HG02973 (cell line): ENCODE data around the gene KIF2A.
A peak's percentile ranks its signal among the peaks of the same experiment; 100 is the strongest.
"Not testable (repeated sequence)": the region's sequence is repeated elsewhere in the genome, so short reads cannot be mapped to it uniquely, and the experiment has no call there.

Experiments used
- ATAC-seq: cut with Tn5 transposase; IDR thresholded peaks from one replicate; pipeline ENCODE4 v1.9.1; 2021; ENCODE audit warnings: moderate library complexity; ENCODE audit not compliant: unreplicated experiment

KIF2A gene

DNA sequence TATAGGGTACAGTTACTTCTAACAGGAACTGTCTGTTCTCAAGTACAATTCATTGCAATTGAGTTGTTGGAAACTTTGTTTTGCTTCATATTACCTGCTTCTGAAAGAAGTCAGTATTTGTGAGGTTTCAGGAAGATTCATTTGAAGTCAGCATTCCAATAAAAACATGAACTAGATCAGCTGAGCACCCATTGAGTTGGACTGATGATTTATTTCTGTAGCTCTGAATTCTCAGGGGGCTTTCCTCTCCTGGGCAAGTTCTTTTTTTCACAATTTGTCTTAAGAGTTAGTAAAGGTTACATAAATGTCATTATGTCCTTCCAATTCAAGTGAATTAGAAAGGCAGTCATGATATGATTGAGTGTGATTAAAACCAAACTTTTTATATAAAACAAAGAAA, 16.2 kb upstream of the KIF2A start:
- no peak for ATAC-seq

DNA sequence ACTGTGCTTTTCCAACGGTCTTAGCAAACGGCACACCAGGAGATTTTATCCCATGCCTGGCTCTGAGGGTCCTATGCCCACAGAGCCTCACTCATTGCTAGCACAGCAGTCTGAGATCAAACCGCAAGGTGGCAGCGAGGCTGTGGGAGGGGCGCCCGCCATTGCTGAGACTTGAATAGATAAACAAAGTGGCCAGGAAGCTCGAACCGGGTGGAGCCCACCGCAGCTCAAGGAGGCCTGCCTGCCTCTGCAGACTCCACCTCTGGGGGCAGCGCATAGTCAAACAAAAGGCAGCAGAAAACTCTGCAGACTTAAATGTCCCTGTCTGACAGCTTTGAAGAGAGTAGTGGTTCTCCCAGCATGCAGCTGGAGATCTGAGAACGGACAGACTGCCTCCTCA, 14.2 kb upstream of the KIF2A start:
- not testable (repeated sequence) for ATAC-seq

DNA sequence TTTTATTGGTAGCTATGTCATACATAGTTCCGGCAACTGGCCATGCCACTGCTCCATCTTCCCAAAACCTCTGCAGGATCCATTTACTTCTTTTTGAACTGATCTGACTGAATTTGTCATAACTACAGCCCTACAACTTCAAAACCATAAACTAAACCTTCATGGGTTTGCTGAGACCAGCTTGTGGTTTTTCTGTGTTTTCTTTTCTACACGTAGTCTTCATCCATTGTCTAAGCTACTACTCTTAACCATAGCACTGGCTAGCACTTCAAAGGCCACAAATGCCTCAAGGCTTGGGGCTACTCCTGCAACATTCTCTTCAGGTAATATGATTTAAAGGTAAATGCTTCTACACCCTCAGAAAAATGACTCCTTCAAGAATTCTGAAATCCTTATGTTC, 9.0 kb upstream of the KIF2A start:
- ATAC-seq: no peak

DNA sequence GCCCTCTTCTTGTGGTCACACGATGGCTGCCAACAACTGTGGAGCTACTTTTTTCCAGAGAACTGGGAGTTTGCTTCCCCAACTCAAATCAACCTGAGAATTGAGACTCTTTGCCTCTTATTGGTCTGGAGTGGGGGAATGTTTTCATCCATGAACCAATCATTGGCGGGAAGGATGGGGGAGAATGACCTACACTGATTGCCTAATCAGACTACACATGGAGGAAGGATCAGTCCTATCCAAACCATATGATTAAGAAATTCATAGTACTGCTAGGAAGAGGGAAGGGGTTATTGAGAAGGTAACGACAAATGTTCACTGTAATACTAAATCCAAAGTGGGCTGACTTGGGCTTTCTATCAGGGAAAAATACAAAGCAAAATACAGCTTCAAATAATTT, 7.9 kb upstream of the KIF2A start:
- ATAC-seq: no peak

DNA sequence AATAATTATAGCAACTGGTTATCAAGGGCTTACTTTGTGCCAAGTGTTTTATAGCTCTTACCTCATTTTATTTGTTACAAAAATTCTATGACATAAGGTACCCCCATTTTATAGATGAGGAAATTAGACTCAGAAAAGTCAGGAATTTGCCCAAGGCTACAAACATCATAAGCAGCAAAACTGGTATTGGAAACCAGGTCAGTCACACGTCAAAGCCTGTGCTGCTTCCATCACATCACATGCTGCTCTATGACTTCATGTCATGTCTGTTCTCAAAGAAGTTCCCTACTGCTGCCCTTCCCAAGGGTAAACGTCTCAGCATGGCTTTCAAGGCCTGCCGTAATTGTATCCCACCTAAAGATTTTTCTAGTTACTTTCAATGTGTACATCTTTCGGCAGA, 6.9 kb upstream of the KIF2A start:
- no peak for ATAC-seq

DNA sequence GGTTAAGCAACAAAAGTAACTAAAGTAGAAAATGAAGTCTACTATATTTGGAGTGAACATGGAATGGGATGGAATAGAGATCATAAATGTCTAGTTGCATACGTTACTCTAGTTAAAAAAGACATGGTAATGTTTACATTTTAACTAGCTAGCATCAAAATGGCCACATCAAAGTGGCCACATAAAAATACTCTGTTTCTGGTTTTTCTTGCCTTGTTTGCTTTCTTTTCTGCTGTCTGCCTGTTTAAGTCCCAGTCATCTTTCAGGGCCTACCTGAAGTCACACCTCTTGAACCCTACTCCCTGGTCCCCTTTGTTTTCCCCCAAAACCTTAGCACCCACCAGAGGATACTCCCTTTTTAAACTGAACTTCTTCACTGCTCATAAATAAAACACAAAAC, 6.4 kb upstream of the KIF2A start:
- no peak for ATAC-seq

DNA sequence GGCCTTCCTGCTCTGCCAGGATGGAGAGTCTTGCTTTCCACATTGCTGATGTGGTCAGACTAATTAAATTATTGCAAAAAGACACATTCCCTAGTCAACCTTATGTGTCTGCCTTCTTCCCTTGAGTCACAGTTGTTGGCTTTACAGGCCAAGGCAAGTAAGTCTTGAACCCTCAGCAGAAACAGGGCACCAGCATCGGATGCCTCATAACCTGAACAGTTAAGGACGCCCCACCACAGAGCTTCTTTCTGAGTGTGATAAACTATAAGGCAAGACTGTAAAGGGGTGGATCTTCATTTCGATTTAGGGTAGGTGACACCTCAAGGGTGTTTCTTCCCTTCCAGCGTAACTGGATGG, 670 bp upstream of the KIF2A start:
- no peak for ATAC-seq

DNA sequence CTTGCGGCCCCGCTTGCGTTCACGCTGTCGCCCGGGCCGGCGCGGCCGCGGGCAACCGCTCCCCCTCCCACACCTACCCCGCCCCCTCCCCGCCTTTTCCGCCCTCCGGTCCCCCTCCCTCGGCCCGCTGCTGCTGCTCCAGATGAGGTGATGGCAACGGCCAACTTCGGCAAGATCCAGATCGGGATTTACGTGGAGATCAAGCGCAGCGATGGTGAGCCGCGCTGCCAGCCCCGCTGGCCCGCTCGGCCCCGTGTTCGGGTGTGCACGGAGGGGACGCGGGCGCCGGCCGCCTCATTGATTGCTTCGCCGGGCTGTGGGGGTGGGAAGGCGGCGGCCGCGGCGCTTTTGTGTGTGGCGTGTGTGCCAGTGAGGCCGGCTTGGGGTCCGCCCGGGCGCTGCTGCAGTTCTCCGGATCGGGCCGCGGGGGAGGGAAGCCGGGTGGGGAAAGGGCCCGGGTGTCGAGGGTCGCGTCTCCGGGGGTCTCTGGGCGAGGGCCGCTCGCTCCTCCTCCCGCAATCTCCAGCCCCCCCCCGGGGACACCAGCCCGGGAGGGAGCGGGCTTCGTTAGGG, 403 bp downstream of the KIF2A start:
- peak; percentile 26 for ATAC-seq

DNA sequence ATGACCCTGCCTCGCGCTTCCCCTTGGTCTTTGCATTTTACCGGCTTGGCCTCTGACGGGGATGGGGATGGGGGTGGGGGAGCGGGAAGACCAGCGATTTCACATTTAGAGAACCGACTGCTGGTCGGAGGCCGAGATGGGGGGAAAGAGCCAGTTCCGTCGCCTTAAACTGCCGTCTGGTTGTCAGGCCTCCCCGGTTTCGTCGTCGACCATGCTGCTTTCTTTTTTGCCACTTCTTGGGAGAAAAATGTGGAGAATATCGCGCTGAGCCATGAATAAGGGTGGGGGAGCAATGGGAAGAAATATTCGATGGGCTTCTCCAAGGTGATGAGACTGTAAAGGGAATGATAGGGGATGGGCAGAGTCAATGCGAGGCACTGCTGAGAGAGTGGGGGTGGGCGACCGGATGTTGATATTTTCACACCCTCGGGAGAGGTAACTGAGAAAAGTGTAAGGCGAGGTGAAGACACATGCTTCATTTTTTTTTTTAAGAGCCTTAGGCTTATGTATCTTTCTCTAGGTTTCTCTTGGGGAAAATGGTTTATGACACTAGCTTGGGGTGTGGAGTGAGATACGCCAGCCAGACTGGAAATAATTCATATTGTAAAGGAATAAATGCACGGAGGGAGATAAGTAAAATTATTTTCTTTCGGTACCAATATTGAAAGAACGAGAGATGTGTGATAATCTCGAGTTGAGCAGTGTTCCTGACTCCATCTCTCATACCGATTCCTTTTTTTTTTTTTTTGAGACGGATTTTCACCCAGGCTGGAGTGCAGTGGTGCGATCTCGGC, 1.1 kb downstream of the KIF2A start:
- peak; percentile 20 for ATAC-seq

DNA sequence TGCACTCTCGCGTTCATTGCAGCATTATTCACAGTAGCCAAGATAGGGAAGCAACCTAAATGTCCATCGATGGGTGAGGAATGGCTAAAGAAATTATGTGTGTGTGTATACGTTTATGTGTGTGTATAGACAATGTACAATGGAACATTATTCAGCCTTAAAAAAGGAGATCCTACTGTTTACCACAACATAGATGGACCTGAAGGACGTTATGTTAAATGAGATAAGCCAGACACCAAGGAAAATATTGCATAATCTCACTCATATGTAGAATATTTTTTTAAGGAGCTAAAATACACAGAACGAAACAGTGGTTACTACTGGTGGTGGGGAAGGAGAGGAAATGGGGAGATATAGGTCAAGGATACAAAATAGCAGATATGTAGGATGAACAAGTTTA, 2.4 kb downstream of the KIF2A start:
- no peak for ATAC-seq

DNA sequence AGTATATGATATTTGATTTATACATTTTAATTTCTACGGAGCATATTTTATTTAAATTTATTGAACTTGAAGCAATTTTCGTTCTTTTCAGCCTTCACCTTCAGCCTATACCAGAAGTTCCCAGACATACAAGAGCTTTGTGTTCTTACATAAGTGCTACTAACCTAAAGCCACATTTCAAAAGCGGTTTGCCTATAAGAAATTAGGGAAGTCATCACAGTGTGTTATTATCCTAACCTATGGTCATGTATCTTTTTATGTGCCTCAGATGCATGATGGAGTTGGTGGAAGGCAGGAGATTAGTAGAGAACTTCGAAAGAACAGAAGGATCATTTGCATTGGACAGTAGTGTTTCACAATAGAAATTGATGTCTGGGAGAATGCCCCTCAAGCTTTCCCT, 3.1 kb downstream of the KIF2A start:
- no peak for ATAC-seq

DNA sequence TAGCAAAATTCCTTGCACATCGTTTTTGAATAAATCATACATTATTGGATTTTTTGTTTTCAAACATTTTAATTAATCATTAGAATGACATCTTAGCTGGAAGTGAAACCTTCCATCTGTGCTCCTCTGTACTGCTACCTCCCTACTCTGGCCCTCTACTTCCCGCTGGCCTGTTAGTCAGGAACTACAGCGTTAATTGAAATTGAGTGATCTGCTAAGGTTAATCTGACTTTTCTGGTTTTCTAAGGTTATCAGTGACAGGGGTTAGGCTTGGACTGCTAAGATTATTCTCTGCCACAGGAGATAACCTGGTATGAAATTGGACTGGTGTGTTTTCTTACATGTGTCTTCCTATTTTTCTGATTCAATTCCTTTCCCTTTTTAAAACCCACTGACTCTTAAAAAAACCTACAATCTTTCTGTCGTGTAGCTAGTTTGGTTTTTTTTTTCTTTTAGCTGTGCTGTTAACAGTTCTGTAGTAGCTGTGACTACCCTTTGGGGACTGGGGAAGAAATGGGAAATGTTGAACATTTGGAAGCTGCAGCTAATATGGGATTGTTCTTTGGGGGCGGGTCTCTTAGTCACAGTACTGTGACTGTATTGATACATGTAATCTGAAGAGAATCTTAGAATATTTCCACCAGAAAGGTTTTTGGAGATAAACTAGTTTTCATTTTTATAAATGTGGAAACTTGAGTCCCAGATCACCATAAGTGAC, 4.6 kb downstream of the KIF2A start:
- ATAC-seq: no peak

DNA sequence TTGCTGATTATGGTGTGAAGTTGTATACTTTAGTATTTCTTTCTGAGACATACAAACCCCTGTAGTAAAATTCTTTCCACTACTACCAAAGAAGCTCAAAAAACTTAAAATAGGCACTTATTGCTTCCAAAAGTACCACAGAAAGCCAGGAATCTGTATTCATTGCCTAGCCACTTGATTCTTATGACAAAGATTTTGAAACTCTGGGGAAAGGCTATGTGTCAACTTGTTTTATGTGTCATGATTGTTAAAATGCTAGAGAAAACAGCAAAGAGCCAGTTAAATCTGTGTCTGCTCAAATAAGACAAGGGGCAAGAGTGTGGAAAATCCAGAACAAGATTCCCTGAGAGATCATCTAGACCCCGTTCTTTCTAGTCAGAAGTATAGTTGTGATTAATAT, 6.0 kb downstream of the KIF2A start:
- ATAC-seq: no peak

DNA sequence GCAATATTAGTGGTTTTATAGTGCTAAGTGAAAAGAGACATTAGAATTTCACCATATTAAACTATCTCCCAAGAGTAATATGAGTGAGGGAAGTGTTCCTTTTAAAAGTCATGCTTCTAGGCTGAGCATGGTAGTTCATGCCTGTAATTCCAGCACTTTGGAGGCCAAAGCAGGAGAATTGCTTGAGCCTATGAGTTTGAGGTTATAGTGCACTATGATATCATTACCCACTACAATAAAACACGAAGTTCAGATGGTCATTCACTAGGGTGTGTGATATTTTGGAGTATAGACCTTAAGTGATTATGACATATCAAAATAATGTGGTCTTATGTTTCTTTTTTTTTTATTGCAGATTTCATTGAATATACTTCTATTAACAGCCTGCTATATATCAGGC, 6.7 kb downstream of the KIF2A start:
- no peak for ATAC-seq

DNA sequence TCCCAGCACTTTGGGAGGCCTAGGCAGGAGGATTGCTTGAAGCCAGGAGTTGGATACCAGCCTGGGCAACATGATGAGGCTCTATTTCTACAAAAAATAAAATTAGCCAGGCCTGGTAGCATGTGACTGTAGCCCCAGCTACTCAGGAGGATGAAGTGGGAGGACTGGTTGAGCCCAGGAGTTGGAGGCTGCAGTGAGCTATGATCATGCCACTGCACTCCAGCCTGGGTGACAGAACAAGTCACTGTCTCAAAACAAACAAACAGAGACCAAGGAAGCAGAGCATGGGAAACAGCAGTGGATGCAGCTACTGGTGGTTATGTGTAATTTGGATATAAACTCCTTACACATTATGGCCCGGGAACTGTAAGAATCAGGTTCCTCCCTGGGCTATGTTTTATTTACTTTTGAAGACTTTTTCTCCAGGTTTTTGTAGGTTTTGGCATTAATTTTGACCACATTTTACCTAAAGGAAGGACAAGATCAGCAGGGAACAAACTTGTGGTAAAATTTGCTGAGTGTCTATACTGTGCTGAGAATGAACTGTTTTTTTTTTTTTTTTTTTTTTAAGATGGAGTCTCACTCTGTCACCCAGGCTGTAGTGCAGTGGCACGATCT, 8.3 kb downstream of the KIF2A start:
- no peak for ATAC-seq

DNA sequence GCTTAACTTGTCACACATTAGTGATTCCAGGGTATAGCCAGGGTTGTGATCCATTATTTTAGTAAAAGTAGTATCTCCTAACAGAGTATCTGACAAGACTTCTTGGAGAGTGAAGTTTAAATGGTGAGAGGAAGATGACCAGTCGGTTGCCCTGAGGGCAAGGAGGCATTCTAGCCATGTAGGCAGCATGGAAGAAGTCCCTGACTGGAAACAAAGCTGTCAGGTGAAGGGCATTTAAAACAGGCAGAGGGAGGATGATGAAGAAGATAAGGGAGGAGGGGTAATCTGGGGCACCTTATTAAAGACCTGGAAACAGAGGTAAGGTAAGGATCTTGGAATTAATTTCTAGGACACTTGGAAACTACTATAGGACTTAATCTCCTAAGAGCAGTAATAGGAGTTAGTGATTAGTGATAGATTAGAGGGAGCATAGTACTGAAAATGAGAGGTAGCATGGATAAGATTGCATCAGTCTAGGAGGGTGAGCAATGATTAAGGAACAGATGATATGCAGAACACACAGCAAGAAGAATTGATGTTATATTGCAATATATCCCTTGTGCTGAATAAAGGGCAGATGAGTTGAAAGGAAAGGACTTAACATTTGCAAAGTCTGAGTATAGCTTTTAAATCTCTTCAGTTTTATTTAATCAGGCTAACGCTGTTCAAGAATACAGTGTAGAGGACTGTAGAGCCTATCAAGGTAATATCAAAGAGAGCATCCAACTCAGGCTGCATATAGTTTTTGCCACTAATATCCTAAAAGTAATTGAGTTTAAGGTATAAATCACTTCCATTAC, 9.6 kb downstream of the KIF2A start:
- no peak for ATAC-seq

DNA sequence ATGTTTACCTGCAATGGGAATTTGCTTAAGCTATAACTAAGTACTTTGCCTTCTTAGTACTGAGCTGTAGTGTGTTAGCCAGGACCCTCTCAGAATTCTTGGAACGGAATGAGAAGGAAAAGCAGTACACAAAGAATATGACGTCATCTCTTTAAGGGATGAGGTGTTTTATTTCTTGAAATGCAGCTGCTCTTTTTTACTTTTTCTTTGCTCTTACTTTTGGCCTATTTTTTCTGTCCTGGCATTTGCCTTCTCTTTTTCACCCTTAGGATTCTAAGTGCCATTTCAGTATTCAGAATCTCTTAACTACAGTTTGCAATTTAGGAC, 10.1 kb downstream of the KIF2A start:
- no peak for ATAC-seq

DNA sequence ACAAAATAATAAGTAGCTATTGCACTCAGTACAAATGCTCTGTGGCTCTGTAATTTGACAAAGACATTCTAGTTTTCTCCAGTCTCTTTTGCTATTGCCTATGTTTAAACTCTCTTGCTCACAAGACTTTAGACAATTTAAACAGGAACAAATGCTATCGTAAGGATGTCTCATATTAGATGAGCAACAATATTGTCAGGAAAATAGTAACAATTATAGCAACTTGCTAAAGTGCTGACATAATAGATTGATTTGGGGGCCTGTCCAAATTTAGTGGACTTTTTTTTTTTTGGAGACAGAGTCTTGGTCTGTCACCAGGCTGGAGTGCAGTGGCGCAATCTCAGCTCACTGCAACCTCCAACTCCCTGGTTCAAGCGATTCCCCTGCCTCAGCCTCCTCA, 11.8 kb downstream of the KIF2A start:
- no peak for ATAC-seq

DNA sequence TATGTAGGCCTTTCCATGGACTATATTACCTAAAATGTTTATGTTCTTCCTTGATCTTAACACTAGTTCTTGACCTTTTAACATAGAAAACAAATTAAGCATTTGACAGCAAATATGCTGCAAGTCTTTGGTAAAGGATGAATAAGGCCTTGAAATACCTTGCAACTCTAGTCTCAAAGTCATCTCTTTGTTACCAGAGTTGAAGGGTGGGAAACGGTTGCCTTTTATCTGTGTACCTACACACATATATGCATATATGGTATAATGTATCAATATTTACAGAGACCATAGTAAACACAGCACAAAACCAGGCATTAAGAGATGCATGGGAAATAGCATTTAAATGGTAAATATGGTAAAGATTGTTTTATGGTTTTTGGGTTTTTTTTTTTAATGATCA, 16.5 kb downstream of the KIF2A start:
- no peak for ATAC-seq

DNA sequence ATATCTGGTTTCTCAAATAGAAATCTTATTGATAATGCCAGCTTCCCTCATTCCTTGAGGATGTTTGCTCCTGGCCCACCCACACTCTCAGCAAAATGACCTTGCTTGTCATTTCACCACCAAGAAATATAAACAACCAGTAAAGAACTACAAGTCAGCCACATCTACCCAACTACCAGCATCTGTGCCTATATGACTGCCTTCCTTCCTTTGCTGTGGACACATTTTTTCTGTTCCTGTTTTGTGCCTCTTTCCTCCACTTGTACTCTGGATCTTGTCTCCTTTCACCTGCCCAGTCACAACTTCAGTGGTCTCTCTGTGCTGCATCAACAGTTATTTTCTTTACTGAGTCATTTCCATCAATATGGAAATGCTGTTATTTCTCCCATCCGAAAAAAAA, 20.3 kb downstream of the KIF2A start:
- peak; percentile 68 for ATAC-seq

DNA sequence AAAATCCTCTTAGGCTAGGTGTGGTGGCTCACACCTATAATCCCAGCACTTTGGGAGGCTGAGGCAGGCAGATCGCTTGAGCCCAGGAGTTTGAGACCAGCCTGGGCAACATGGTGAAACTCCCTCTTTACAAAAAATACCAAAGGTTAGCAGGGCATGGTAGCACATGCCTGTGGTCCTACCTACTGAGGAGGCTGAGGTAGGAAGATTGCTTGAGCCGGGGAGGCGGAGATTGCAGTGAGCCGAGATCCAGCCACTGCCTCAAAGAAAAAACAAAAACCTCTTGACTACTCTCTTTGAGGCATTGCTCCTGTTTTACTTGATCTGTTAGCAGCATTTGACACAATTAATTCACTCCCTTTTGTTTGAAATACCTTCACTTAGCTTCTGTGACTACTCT, 20.7 kb downstream of the KIF2A start:
- ATAC-seq: no peak
